HG03135 (cell line): ENCODE data around the gene PELO.
A peak's percentile ranks its signal among the peaks of the same experiment; 100 is the strongest.

Experiments
- ATAC-seq: cut with Tn5 transposase; IDR thresholded peaks from one replicate; pipeline ENCODE4 v1.9.1; 2021; ENCODE audit warnings: mild to moderate bottlenecking, moderate library complexity; ENCODE audit not compliant: unreplicated experiment

Gene PELO

DNA sequence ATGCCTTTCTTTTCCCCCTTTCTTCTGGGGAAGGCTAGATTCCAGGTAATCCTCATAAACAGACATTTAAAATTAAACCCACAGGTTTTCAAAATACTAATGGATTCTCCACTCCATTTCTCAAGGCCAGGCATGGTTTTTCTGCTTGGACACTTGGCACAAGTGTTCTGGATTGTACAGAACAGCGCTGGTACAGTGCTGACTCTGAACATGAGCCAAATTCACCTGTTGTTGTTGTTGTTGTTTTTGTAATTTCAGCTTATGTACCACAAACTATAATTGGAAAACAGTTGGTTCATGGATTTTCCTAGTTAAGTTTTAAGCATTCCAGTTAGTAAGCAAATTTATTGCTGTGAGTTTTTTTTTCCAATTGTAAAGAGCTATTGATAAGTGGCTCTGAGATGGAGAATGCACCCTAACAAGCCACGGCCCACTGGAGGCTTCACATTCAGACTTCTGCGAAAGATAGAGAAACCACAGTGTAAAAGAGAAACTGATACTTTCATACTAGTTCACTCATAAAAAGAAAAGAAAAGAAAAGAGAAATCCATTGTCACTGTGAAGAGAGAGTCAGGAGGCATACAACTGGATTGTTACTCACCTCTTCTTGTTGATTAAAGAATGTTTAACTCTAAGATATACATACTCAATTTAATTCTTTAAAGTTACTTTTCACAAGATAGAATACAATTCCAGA is 16.2 kb upstream of the PELO start:
- ATAC-seq: peak; percentile 97

DNA sequence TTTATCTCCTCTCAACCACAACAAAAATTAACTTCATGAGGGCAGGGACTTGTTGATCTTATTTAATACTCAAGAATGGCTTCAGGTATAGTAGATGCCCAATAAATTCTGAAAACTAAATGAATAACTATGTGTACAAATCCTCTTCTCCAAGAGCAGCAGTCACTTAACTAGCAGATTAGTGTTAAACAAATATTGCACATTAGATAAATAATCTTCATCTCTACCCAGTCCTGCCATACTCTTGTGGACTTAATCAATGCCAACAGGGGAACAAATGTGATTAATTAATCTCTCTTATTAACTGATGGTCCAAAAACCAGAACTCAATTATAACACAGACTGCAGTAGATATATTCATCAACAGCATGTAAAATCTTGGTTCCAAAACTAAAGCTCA is 15.0 kb upstream of the PELO start:
- no peak for ATAC-seq

DNA sequence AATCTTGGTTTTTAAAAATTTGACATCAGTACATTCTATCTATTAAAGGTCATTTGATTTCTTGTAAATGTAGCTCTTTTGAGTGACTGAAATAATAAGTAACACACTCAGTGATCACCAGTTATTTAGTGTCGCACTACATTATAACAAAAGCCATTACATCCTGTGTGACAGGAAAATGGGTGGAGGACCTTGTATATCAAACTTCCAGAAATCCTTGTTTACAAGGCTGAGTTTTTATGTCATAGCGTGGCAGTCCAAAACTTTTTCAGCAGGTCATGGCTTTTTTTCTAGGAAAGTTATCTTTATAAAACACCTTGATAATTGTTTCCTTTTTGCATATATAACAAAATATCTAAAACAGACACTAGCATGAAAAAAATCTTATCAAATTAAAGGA is 14.4 kb upstream of the PELO start:
- ATAC-seq: no peak

DNA sequence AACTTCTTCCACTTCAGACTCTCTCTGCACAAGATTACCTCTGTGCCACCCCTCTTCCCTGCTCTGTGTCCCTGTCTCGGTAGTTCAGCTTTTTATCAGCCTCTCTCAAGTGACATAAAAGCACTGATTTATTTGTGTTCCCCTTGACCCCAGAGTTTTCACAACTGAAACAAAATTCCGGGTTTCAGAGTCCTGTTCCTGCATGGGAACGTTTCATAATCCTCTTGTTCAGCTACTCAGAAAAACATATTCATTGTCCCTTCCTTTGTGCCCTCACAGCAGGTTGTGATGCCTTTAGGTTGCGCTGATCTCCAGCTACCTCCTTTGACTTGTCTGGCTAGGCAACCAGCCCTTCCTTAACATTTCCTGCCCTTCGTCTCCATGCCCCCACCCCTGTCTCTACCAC is 13.7 kb upstream of the PELO start:
- ATAC-seq: no peak

DNA sequence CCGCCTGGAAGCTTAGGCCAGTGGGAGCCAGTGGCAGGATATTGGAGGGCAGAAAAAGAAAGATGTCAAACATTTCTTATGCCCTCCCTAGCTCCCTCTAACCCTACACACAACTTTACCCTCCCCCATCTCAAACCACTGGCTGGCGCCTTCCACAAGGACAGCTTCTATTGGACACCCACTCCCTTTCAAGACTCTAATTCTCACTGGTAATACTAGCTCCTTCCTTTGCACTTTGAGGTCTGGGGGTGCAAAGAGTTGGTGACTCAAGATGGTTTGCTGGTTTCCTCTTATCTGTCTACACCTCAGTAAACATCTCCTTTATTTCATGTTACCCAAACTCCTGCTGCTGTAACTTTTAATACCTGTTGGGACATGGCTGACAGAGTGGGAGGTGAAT is 11.6 kb upstream of the PELO start:
- no peak for ATAC-seq

DNA sequence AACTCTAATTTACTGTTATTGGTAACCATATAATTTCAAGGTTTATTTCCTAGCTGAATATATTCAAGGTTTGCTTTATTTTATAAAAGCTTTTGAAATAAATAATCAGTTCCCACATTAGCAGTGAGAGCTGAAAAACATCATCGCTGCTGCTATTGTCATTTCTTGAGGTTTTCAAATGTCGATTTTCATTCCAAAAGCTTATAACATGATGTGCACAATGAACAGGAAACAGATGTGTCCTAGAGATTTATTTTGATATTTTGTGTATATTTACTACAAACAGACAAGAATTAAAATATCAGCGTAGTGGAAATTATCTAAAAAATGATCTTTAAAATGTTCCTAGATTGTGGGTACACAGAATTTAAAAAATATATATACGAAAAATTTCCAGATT is 10.5 kb upstream of the PELO start:
- ATAC-seq: no peak

DNA sequence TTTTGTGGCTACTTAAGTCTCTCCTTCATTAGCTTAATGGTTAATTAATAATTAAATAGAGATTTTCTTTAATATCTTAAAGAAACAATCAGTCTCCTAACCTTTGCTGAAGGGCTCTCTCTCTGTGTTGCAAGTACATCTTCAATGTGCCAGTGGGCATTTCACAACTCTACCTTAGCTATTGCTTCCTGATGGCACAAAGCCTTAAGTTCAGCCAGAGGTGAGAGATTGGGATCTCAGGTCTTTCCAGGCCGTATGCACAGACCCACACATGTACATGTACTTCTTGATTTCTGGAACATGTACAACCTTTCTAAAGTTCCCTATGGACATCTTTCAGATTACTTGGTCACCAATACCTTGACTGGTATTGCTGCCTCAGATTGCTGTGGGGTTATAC is 8.9 kb upstream of the PELO start:
- no peak for ATAC-seq

DNA sequence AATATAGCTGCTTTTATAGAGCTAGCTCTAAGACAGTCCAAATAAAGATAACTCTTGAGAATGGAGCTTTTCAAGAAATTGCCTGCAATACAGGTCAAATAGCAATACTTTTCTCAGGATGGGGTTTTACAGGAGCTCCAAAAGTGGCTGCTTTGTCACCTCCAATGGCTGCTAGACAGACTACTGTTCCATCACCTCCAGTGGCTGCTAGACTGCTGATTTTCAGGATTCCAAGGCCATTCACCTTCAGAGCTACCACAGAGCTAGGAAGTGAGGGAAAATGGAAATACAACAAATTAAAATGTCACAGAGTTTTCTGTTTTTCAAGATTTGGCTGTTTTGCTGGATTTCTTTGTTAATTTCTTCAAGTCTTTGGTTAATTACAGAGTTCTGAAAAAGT is 8.5 kb upstream of the PELO start:
- ATAC-seq: no peak

DNA sequence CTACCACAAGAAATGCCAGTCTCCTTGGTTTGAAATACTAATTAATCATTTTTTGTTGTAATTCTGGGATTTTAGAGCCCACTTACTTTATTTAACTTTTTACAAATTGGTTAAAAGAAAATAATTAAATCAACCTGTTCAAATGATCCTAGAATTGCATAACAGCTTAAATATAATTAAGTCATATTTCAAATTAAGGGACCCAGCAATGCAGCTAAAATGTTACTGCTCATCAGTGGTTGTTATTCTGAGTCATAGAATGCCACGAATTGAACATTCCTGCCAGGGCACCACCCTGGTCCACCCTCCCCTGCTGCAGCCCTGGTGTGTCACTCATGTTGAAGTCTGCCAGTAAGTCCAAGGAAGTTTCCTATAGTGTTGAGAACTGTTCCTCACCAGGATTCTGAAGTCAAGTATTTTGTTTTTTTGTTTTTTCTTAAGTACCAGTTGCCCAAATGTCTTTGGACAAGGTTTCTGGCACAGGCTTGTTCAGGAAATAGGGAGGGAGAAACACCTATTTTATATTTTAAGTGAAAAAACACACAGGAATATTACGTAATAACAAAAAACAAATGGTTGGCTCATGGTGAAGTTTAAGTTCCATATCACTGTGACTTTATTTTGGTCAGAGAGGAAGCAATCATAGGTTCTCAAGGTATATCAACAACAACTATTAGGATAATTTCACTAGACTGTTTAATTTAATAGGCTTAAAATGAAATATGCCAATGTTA is 4.3 kb upstream of the PELO start:
- ATAC-seq: no peak

DNA sequence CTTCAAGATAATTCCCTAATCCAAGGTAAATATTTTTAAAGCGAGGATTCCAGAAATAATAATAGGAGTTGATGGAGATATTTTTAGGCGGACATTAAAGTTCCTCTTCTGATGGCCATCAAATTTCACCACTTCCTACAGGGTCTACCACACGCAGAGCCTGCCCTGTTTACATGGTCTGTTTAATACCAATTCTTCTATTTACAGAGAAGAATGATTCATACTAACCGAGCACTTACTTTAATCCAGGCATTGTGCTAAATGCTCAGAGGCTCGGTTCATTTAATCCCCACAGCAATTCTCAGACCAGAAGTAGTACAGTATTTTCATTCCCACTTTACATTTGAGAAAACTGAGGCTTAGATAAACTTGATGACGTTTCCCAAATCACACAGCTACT is 3.0 kb upstream of the PELO start:
- ATAC-seq: no peak

DNA sequence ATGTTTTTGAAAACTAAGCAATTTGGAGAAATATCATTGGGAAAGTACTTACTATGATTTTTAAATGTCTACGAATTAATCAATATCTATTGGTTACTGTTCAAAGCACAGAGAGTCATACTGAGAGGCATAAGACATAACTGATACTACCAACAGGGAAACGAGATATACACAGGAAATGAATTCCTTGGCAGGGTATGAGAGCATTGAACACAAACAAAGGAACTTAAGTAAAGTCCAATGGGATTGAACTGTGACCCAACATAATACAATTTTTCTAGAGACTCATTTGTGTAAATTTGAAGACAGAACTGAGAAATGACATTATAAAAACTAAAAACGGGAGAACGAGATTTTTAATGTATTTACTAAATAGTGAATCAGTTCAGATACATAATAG is 1.3 kb upstream of the PELO start:
- no peak for ATAC-seq

DNA sequence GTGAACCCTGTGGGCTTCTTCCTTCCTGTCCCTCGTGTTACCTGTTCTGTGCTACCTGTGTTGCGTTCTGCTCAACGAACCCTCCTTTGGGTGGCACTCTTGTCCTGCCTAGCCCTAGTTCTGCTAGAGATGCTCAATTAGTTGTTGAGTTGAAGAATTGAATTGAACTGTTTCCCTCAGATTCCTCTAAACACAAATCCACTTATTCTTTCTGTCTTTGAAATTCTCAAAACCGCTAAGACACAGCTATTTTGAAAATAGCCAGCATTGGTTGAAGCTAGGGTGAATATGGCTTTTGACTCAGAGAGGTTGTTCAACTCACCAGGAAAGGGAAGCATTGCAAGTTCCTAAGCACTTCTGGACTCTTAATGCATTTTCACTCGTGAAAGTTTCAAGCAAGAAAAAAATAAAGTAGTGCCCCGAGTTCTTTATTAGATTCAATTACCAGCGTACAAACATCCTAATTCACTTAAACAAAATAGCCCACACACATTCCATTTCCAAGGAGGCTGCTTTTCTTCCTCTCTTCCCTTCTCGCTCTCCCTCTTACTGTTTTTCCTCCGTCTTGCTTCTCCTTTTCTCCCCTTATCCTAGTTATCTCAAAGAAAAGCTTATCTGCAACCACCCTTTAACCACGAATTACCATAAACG is 642 bp upstream of the PELO start:
- no peak for ATAC-seq

DNA sequence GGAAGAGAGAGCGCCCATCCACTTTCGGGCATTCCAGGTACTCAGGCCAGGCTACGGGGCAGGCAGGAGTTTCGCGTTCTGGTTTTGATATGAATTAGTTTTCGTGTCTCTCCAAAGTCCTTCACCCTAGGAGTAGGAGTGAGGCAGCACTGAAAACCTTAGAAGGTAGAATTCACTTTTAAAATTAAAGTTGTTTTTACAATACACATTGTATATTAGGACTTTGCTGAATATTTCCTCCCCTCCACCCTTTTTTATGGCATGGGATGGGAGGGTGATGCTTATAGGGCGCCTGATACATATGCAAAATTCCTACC is 747 bp downstream of the PELO start:
- no peak for ATAC-seq

DNA sequence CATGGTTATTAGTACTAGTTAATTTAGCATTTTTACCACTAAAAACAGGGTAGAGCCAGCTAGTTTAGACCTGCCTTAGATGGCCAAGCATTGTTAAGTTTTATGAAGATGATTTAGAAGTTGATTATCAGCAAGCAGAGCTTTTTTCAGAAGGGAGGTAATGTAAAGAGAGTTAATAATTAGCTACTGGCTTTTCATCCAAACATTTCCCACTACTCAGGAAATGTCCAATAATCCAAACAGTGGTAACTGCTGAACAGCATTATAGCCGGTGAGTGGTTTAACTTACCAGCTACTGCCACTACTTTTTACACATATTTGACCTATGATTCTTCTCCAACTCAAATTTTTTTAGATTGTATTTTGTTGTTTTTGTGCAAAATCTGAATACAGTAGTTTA is 1.7 kb downstream of the PELO start:
- no peak for ATAC-seq

DNA sequence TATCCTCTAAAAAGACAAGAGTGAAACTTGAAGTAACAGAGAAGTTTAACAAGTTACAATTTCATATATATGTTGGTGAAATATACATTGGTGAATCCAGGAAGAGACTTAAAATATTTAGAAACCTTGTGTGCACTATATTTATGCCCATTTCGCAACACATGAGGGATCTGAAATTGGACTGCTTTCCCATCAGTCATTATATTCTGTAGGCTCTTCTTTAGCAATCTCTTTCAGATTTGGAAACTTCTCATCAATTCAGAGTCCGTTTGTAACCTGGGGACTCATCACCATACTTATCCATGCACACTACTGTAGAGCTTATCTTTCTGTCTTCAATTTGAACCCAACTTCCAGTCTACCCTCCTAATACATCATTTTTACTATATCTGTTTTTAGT is 2.1 kb downstream of the PELO start:
- ATAC-seq: no peak

DNA sequence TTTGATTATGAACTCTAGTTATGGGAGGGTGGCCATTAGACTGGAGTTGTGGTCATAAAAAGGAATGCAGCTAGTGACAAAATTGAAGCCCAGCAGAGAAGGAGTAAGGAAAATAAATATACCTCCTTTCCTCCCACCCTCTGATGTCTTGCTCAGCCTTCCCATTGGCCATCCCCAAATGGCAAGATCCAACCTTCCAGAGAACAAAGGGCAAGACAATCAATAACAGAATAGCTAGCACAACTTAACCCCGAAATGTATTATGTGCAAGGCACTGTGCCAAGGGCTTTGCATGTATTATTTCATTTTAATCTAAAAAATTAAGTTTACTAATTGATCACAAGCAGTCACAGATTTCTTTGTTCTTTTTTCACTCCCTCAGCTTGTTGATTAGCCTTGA is 3.6 kb downstream of the PELO start:
- no peak for ATAC-seq

DNA sequence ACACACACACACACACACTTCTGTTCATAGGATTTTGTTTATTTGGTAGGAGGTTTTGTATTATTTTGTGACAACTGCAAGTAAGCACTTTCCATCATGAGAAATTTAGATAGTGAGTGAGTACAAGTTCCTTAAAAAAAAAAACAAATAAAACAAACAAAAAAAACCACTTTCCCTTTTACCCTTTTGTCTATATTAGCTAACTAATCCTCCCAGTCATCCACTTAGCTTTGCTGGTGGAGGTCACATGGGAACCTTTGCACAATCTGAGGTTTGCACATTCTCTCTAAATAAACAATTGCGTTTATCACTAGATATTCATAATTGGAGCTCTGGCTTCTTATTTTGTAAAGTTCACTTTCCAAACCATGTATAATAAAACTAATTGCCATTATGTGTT is 6.8 kb downstream of the PELO start:
- no peak for ATAC-seq

DNA sequence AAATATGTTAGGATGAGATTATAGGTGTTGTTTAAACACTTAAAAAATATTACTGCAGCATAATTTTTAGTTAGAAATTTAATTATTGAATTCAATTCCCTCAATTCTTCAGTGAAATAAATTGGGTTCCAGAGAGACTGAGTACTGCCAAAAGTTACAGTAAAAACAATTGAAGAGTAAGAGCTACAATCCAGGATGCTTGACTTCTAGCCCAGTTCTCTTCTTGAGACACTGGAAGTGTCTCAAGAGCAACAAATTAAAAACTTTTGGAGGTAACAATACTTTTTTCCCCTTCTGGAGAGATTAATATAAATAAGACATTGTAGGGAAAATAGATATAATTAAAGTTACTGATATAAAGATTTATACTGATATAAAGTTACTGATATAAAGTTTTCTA is 8.3 kb downstream of the PELO start:
- ATAC-seq: no peak

DNA sequence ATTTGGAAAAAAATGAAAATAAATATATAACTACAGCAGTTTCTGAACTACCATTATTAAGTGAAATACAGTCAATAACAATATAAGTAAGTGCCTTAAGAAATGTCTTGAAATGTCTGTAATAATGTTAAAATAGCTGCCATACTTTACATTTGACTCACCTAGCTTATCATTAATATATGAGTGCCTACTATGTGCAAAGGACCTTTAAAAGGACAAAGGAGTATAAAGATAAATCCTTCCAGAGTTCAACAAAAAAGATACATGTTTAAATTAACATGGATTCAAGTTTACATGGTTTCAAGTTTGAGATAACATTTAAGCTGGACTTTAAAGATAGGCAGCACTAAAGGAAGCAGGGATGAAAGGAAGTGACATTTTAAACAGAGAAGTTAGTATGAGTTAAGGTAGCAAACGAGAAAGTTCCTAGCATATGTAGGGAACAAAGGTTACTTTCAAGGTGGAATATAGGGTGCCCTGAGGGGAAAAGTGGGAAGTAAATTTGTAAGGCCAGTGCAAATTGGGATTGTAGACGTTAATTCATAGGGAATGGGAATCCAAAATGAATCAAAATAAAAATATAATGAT is 8.9 kb downstream of the PELO start:
- ATAC-seq: no peak

DNA sequence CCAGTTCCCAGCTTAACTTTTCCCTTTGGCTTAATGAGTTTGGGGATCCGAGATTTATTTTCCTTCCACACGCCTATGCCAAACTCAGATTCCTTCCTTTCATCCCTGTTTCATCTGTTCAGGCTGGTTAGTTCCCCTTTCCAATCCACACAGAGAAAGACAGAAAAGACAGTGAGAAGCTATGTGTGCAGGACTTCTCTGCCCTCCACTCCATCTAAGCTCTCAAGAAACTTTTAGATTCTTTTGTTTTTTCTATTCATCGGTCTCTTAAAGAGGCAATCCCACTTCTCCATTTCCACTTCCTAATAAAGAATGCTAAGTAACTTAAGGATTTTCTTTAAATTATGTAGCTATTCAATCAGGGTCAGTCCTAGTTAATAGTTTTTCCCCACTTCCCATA is 11.2 kb downstream of the PELO start:
- no peak for ATAC-seq

DNA sequence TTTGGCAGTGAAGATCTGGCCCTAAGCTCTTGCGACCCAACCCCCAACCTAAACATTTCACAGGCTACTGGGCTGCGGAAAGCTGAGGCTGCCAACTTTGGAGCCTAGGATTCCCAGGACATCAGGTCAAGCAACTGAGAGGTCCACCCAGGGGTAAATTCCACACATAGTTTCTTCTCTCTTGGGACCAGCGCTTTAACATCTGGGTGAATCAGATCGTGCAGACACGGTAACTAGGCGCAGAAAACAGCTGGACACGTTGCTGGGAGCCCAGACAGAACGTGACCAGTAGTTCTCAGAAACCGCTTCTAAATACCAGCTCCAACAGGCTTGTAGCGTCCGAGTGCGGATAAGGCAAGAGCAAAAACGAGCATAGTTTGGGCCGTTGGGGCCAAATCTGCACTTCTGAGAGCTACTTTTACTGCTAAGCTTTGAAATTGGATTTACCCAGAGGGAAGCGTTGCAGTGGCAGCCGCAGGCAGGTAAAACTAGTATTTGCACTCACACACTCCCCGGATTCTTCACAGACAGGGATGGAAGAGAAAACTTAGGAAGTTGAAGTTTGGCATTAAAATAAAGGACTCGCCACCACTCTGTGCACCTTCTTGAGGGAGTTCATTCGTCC is 11.8 kb downstream of the PELO start:
- peak; percentile 31 for ATAC-seq

DNA sequence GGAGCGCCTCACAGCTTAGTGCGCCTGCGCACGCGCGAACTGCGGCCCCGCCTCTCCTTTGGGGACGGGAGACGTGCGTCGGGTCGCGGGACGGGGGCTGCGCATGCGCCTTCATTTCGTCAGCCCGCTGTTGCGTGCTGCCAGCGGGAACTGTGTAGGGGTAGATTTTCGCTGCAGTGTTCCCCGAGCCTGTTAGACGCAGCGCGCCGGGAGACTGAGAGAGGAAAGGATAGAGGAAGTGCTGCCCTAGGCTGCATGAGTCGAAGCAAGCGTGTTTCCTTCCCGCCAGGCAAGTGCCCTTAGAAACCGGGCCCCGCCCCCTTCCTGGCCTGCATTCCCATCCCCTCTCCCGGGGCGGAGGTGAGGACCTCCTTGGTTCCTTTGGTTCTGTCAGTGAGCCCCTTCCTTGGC is 12.3 kb downstream of the PELO start:
- peak; percentile 87 for ATAC-seq
